H9 (cell line): ENCODE measurements around the gene DTX3L. TPM values are rescaled to one million over a fixed set of nuclear protein-coding genes. Genes with fewer than 3 reads are reported as not detected.

ENCODE experiments used
- DNase-seq: peaks from one replicate; pipeline ENCODE4 v3.0.0-alpha.2; 2017
- H2AFZ ChIP-seq: one replicate; pipeline ENCODE4 v1.6.1; 2013; ENCODE audit warnings: mild to moderate bottlenecking, low read length, control low read depth, moderate library complexity
- H2AK5ac ChIP-seq: 2 replicates; pipeline ENCODE4 v1.6.1; 2013; ENCODE audit warnings: low read length, control low read depth, mixed read lengths; ENCODE audit not compliant: insufficient read length
- H2BK120ac ChIP-seq: one replicate; pipeline ENCODE4 v1.6.1; 2013; ENCODE audit warnings: low read depth, mild to moderate bottlenecking, low read length, control low read depth, inconsistent platforms; ENCODE audit not compliant: poor library complexity, severe bottlenecking
- H2BK12ac ChIP-seq: 2 replicates; pipeline ENCODE4 v1.6.1; 2013; ENCODE audit warnings: low read length, control low read depth, mixed read lengths, low read depth; ENCODE audit not compliant: insufficient read length
- H2BK15ac ChIP-seq: 2 replicates; pipeline ENCODE4 v1.6.1; 2013; ENCODE audit warnings: low read depth, low read length, control low read depth
- H2BK20ac ChIP-seq: one replicate; pipeline ENCODE4 v1.6.1; 2013; ENCODE audit warnings: low read depth, mild to moderate bottlenecking, low read length, control low read depth, inconsistent platforms; ENCODE audit not compliant: poor library complexity, severe bottlenecking
- H2BK5ac ChIP-seq: 2 replicates; pipeline ENCODE4 v1.6.1; 2013; ENCODE audit warnings: low read length, control low read depth, mixed read lengths; ENCODE audit not compliant: insufficient read length
- H3K14ac ChIP-seq: 2 replicates; pipeline ENCODE4 v1.6.1; 2013; ENCODE audit warnings: low read length, control low read depth; ENCODE audit not compliant: insufficient read depth
- H3K18ac ChIP-seq: 2 replicates; pipeline ENCODE4 v1.6.1; 2013; ENCODE audit warnings: low read depth, mild to moderate bottlenecking, mixed read lengths, low read length, control low read depth; ENCODE audit not compliant: insufficient read length
- H3K23ac ChIP-seq: 2 replicates; pipeline ENCODE4 v1.6.1; 2013; ENCODE audit warnings: low read length, control low read depth, mixed read lengths, low read depth; ENCODE audit not compliant: insufficient read length
- H3K23me2 ChIP-seq: 2 replicates; pipeline ENCODE4 v1.6.1; 2013; ENCODE audit warnings: low read depth, mild to moderate bottlenecking, mixed read lengths, low read length, control low read depth; ENCODE audit not compliant: insufficient read length, poor library complexity, severe bottlenecking
- H3K27ac ChIP-seq: 2 replicates; pipeline ENCODE4 v1.5.1; 2013; ENCODE audit warnings: low read length, control low read depth, mixed read lengths, low read depth; ENCODE audit not compliant: insufficient read length
- H3K27me3 ChIP-seq: 2 replicates; pipeline ENCODE4 v1.6.1; 2013; ENCODE audit warnings: low read length, control low read depth, inconsistent platforms; ENCODE audit not compliant: insufficient read depth
- H3K4ac ChIP-seq: 2 replicates; pipeline ENCODE4 v1.6.1; 2013; ENCODE audit warnings: low read depth, mild to moderate bottlenecking, control low read depth, inconsistent platforms, low read length, moderate library complexity
- H3K4me1 ChIP-seq: 2 replicates; pipeline ENCODE4 v1.6.1; 2013; ENCODE audit warnings: low read length, control low read depth, inconsistent platforms; ENCODE audit not compliant: insufficient read depth
- H3K4me2 ChIP-seq: 2 replicates; pipeline ENCODE4 v1.6.1; 2013; ENCODE audit warnings: low read length, control low read depth, mixed read lengths; ENCODE audit not compliant: insufficient read length, insufficient read depth
- H3K56ac ChIP-seq: 2 replicates; pipeline ENCODE4 v1.6.1; 2013; ENCODE audit warnings: low read depth, mild to moderate bottlenecking, mixed read lengths, low read length, control low read depth; ENCODE audit not compliant: insufficient read length
- H3K79me1 ChIP-seq: 2 replicates; pipeline ENCODE4 v1.6.1; 2013; ENCODE audit warnings: low read depth, mild to moderate bottlenecking, moderate library complexity, low read length, control low read depth, inconsistent platforms; ENCODE audit not compliant: insufficient read depth, poor library complexity, severe bottlenecking
- H3K79me2 ChIP-seq: 2 replicates; pipeline ENCODE4 v1.6.1; 2013; ENCODE audit warnings: low read length, control low read depth, inconsistent platforms; ENCODE audit not compliant: insufficient read depth
- H3K9ac ChIP-seq: 2 replicates; pipeline ENCODE4 v1.6.1; 2013; ENCODE audit warnings: low read length, control low read depth, mixed read lengths; ENCODE audit not compliant: insufficient read length; ENCODE audit errors: extremely low read depth
- H3K9me3 ChIP-seq: one replicate; pipeline ENCODE4 v1.6.1; 2013; ENCODE audit warnings: low read depth, low read length, inconsistent platforms; ENCODE audit not compliant: control insufficient read depth
- H3T11ph ChIP-seq: one replicate; pipeline ENCODE4 v1.6.1; 2013; ENCODE audit warnings: mild to moderate bottlenecking, low read length, control low read depth, inconsistent platforms
- H4K20me1 ChIP-seq: one replicate; pipeline ENCODE4 v1.6.1; 2013; ENCODE audit not compliant: control insufficient read depth, insufficient read length, insufficient read depth
- H4K5ac ChIP-seq: 2 replicates; pipeline ENCODE4 v1.6.1; 2013; ENCODE audit warnings: low read depth, mild to moderate bottlenecking, mixed read lengths, low read length, control low read depth; ENCODE audit not compliant: insufficient read length
- H4K8ac ChIP-seq: replicated peaks from 2 replicates; pipeline ENCODE4 v1.6.1; 2013; ENCODE audit warnings: low read length, control low read depth, mixed read lengths, low read depth; ENCODE audit not compliant: insufficient read length
- H4K91ac ChIP-seq: 2 replicates; pipeline ENCODE4 v1.6.1; 2013; ENCODE audit warnings: low read depth, mild to moderate bottlenecking, moderate library complexity, mixed read lengths, low read length, control low read depth; ENCODE audit not compliant: insufficient read length
- H3K27ac Mint-ChIP-seq, 3 experiments: 2 replicates in 2 of 3; 3 replicates in 1 of 3; pipeline ENCODE4 v1.8.0; 2020 to 2021; ENCODE audit warnings: mixed read lengths in 3 of 3, mild to moderate bottlenecking in 1 of 3, moderate library complexity in 1 of 3
- H3K27me3 Mint-ChIP-seq: 2 replicates; pipeline ENCODE4 v1.8.0; 2021; ENCODE audit warnings: low read depth, mild to moderate bottlenecking, moderate library complexity, mixed read lengths
- H3K36me3 Mint-ChIP-seq, 3 experiments: 2 replicates in 2 of 3; 3 replicates in 1 of 3; pipeline ENCODE4 v1.8.0; 2020 to 2021; ENCODE audit warnings: low read depth in 3 of 3, mixed read lengths in 3 of 3; ENCODE audit not compliant: insufficient read depth in 1 of 3
- H3K4me1 Mint-ChIP-seq, 2 experiments: 2 replicates each; pipeline ENCODE4 v1.8.0; 2020; ENCODE audit warnings: mixed read lengths in 2 of 2
- H3K4me3 Mint-ChIP-seq, 2 experiments: 2 replicates in 1 of 2; 3 replicates in 1 of 2; pipeline ENCODE4 v1.8.0; 2020 to 2021; ENCODE audit warnings: mild to moderate bottlenecking in 2 of 2, mixed read lengths in 2 of 2, moderate library complexity in 1 of 2
- H3K9me3 Mint-ChIP-seq, 2 experiments: 2 replicates in 1 of 2; 3 replicates in 1 of 2; pipeline ENCODE4 v1.8.0; 2020; ENCODE audit warnings: mild to moderate bottlenecking in 2 of 2, mixed read lengths in 2 of 2, moderate library complexity in 1 of 2
- CTCF ChIP-seq: fragments of 200-600 bp; sonication (generic); conservative IDR thresholded peaks from 3 replicates; pipeline ENCODE4 v1.8.0; 2021; ENCODE audit warnings: antibody characterized with exemption, mild to moderate bottlenecking
- WGBS: extraction: QIAGEN DNeasy Blood & Tissue Kit; methylation state at CpG from one replicate; pipeline ENCODE4 v1.1.7; 2013; ENCODE audit warnings: missing lambda C conversion rate, low lambda C conversion rate, mixed read lengths; ENCODE audit not compliant: insufficient read length; ENCODE audit errors: extremely low coverage; 5-methylcytosine and 5-hydroxymethylcytosine counted together
- long read RNA-seq: library from polyadenylated mRNA; unstranded; transcript quantifications from one replicate; pipeline ENCODE4 v2.0.0, GENCODE V29; 2020
- total RNA-seq: library from RNA; stranded (reverse); gene quantifications from 2 replicates; pipeline ENCODE4 v1.2.1, GENCODE V29; 2021

The DTX3L gene
- 6.6 and 7.5 TPM in 2 replicates for total RNA-seq
- long read RNA-seq, full-length matches to known transcripts = 1 of 2 reads
- long read RNA-seq, partial matches to known transcripts = 0 of 2 reads
- long read RNA-seq, other reads (novel, unspliced or antisense) = 1 of 2 reads

- Mint-ChIP-seq H3K36me3 (no peaks in the 10 kb centered on the region; a peak in 1 of 7 replicates), H3K4me3 (peak within 1 kb of the TSS; percentile 71 to 81), H3K27me3 (peaks cover 3% of the 10 kb centered on the region; the same call in 1 of the 2 replicates), H3K27ac (peak within 1 kb of the TSS in 1 of 3 experiments; percentile 54; a peak in 1 of 7 replicates), H3K9me3 (no peaks in the 10 kb centered on the region), H3K4me1 (peaks cover 20 to 28% of the 10 kb centered on the region in 2 experiments)
- Histone ChIP-seq H3K4me2 (peak within 1 kb of the TSS; percentile 58), H3K9ac (peak within 1 kb of the TSS; percentile 50), H3K27ac (no peak within 1 kb of the TSS), H3K9me3 (no peaks in the 10 kb centered on the region), H3K79me2 (no peaks in the 10 kb centered on the region), H4K5ac (no peak within 1 kb of the TSS), H3K14ac (peak within 1 kb of the TSS; percentile 95), H3K27me3 (no peaks in the 10 kb centered on the region), H2BK120ac (no peak within 1 kb of the TSS), H4K8ac (no peak within 1 kb of the TSS), H4K20me1 (no peaks in the 10 kb centered on the region), H4K91ac (no peak within 1 kb of the TSS), H3T11ph (no peak within 1 kb of the TSS), H3K56ac (no peak within 1 kb of the TSS), H3K18ac (peak within 1 kb of the TSS; percentile 65), H3K23me2 (no peaks in the 10 kb centered on the region), H2AFZ (peak within 1 kb of the TSS; percentile 25), H3K4me1 (peaks cover 6% of the 10 kb centered on the region), H3K79me1 (no peaks in the 10 kb centered on the region), H3K23ac (no peak within 1 kb of the TSS), H2BK20ac (no peak within 1 kb of the TSS), H2AK5ac (no peak within 1 kb of the TSS), H3K4ac (no peak within 1 kb of the TSS), H2BK5ac (no peak within 1 kb of the TSS), H2BK15ac (no peak within 1 kb of the TSS), H2BK12ac (no peak within 1 kb of the TSS)
- peak; percentile 69 for DNase-seq
- TF ChIP-seq CTCF = no peak
- no CpG with 5 or more reads among the region's 56 CpGs for WGBS
Observed at GRCh38 chr3:122564155-122564912, at the start of gene DTX3L, which contains the start of gene PARP9. DTX3L (plus strand) TSS chr3:122564338; CDS start chr3:122564427, 89 bp downstream. PARP9 (minus strand) TSS chr3:122564300; CDS start chr3:122559620, 4,680 bp downstream.
